Ascending aorta (tissue), 2 donors: ENCODE data around the gene SLC26A1. TPM values are rescaled to one million over a fixed set of nuclear protein-coding genes. Genes with fewer than 3 reads are reported as not detected.

ENCODE experiments used
- DNase-seq, 2 donors: peaks; one replicate each; pipeline ENCODE4 v3.0.0-alpha.2; 2019; ENCODE audit warnings: low spot score in 2 of 2
- H3K27ac ChIP-seq, 2 donors: fragments of 200-600 bp; sonication (generic); one replicate each; pipeline ENCODE4 v1.5.1; 2016 to 2017; ENCODE audit warnings: mild to moderate bottlenecking in 1 of 2
- H3K27me3 ChIP-seq: fragments of 200-600 bp; sonication (generic); one replicate; pipeline ENCODE4 v1.5.1; 2017
- H3K36me3 ChIP-seq, 2 donors: fragments of 200-600 bp; sonication (generic); one replicate each; pipeline ENCODE4 v1.5.1; 2016
- H3K4me1 ChIP-seq, 2 donors: fragments of 200-600 bp; sonication (generic); one replicate each; pipeline ENCODE4 v1.5.1; 2016 to 2017; ENCODE audit warnings: mild to moderate bottlenecking in 1 of 2
- H3K4me3 ChIP-seq, 2 donors: fragments of 200-600 bp; sonication (generic); one replicate each; pipeline ENCODE4 v1.5.1; 2016 to 2017; ENCODE audit warnings: mild to moderate bottlenecking in 1 of 2
- H3K9me3 ChIP-seq, 2 donors: fragments of 200-600 bp; sonication (generic); one replicate each; pipeline ENCODE4 v1.5.1; 2016
- intact Hi-C: fragments of 100-400 bp; cut with DNase I; formaldehyde crosslinking; loops from one replicate; pipeline ENCODE4 v1.15.1; 2023
- total RNA-seq: library from RNA; depleted of rRNA; stranded (reverse); fragments of >200 nt; gene quantifications from one replicate; pipeline ENCODE4 v1.1.0, GENCODE V29; 2016
- TF ChIP-seq, protein P1 (sequence below), 3 experiments: fragments of 200-600 bp in 2 of 3; fragments of 450-650 bp in 1 of 3; sonication (generic) in 2 of 3; IDR thresholded peaks; one replicate each; pipeline ENCODE4 v1.5.1; 2016 to 2019; ENCODE audit warnings: antibody characterized with exemption in 3 of 3, mild to moderate bottlenecking in 1 of 3, moderate library complexity in 1 of 3

Gene SLC26A1
- total RNA-seq, 1 donor from 2014 or later: not detected

DNA sequence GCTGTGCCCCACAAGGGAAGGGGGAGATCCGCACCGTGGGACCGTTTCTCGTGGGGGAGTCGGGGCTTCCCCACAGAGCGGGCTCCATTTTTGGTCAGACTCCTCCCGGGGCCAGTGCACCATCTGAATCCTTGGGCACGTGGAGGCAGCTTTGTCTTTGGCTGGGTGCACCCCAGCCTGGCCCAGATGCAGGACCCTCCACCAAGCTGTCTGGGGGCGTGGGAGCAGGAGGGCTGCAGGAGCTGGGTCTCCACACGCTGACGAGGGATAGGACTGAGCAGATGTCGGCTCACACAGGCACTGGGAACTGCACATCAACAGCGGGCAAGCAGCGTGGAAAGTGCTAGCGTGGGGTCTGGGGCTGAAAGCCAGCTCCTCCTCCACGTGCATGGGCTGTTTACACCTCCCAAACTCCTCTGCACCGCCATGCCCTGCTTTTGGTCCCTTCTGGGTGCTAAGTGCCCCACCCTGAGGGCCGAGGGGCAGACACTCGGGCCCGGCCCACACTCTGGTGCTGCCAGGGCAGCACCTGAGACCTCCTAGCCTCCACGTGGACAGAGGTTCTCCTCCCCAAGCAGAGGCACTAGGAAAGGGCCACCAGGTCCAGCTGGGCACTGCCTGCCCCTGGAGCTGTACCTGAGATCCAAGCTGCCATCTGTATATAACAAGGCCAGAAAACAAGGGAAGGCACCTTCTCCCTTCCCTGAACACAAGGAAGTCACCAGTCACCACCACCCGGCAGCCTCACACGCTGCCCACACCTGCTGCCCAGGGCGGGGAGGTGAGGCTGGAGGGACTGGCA lies 33.7 kb downstream of the SLC26A1 start:
- Histone ChIP-seq H3K4me1 (no peaks in the 10 kb centered on the region), H3K9me3 (no peaks in the 10 kb centered on the region), H3K27me3 (no peaks in the 10 kb centered on the region), H3K4me3 (no peak overlapping the region), H3K36me3 (peaks cover 46 to 64% of the 10 kb centered on the region in 2 donors), H3K27ac (no peak overlapping the region)
- TF ChIP-seq, protein P1, sequence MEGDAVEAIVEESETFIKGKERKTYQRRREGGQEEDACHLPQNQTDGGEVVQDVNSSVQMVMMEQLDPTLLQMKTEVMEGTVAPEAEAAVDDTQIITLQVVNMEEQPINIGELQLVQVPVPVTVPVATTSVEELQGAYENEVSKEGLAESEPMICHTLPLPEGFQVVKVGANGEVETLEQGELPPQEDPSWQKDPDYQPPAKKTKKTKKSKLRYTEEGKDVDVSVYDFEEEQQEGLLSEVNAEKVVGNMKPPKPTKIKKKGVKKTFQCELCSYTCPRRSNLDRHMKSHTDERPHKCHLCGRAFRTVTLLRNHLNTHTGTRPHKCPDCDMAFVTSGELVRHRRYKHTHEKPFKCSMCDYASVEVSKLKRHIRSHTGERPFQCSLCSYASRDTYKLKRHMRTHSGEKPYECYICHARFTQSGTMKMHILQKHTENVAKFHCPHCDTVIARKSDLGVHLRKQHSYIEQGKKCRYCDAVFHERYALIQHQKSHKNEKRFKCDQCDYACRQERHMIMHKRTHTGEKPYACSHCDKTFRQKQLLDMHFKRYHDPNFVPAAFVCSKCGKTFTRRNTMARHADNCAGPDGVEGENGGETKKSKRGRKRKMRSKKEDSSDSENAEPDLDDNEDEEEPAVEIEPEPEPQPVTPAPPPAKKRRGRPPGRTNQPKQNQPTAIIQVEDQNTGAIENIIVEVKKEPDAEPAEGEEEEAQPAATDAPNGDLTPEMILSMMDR (IDR thresholded peaks at IDR 0.05): no peak
- no peak for DNase-seq
- intact Hi-C loops: no loop called here

DNA sequence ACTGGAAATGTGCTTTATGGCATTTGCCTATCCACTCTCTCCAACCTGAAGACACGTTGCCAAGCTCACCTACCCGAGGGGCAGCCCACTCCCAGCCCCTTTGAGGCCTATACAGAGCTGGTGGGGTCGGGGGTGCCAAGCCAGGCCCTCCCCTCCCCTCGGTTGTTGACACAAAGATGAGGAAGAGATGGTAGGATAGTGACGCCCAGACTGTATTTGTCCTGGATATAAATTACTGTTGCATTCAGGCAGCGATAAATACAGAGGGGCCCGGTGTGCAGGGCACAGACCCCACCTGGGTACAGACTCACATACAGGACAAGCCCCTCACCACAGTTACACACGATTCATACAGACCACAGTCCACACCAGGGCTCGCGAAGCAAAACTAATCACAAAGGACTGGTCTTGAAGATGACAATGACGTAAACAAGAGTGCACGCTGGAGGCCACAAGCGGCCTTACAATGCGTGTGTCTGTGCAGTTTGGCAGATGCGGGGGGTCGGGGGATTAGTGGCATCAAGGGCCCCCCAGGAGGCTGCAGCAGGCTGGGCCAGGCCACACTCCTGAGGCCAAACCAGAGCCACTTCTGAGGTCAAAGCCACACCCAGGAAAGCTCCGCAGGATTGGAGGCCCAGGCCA lies 34.4 kb downstream of the SLC26A1 start:
- H3K9me3 ChIP-seq: no peaks in the 10 kb centered on the region
- H3K36me3 ChIP-seq: peaks cover 46 to 68% of the 10 kb centered on the region in 2 donors
- no peak for DNase-seq
- H3K4me3 ChIP-seq: no peak overlapping the region
- H3K27ac ChIP-seq: no peak overlapping the region
- TF ChIP-seq, protein P1 (IDR thresholded peaks at IDR 0.05): no peak
- intact Hi-C loops: no loop called here
- no peaks in the 10 kb centered on the region for H3K4me1 ChIP-seq
- H3K27me3 ChIP-seq: no peaks in the 10 kb centered on the region

DNA sequence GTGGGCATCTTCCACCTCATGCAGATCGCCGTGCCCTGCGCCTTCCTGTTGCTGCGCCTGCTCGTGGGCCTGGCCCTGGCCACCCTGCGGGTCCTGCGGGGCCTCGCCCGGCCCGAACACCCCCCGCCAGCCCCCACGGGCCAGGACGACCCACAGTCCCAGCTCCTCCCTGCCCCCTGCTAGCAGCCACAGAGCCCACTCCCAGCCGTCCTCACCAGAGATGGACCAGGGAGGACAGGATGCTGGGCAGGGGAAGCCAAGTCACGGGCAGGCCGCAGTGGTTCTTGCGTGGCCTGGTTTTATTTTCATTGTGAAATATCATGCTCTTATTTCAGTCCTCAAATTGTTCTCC lies 34.9 kb downstream of the SLC26A1 start:
- H3K36me3 ChIP-seq: peaks cover 47 to 68% of the 10 kb centered on the region in 2 donors
- no peaks in the 10 kb centered on the region for H3K4me1 ChIP-seq
- TF ChIP-seq, protein P1 (IDR thresholded peaks at IDR 0.05): no peak
- H3K27me3 ChIP-seq: no peaks in the 10 kb centered on the region
- no peak overlapping the region for H3K27ac ChIP-seq
- no peak overlapping the region for H3K4me3 ChIP-seq
- no peak for DNase-seq
- H3K9me3 ChIP-seq: no peaks in the 10 kb centered on the region
- intact Hi-C loops: no loop called here

DNA sequence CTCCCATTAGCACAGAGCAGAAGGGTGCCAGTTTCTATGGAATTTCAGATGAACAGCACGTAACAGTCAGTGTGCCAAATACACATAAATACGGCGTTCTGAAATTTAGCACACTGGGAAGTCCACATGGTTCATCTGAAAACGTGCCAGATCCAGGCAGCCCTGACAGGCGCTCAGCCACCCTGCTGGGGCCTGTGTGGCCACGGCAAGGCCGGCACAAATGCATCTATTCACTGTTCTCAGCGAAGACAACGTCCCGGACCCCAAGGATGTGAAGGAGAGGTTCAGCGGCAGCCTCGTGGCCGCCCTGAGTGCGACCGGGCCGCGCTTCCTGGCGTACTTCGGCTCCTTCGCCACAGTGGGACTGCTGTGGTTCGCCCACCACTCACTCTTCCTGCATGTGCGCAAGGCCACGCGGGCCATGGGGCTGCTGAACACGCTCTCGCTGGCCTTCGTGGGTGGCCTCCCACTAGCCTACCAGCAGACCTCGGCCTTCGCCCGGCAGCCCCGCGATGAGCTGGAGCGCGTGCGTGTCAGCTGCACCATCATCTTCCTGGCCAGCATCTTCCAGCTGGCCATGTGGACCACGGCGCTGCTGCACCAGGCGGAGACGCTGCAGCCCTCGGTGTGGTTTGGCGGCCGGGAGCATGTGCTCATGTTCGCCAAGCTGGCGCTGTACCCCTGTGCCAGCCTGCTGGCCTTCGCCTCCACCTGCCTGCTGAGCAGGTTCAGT lies 35.5 kb downstream of the SLC26A1 start:
- no peak for DNase-seq
- TF ChIP-seq, protein P1 (IDR thresholded peaks at IDR 0.05): no peak
- Histone ChIP-seq H3K4me1 (no peaks in the 10 kb centered on the region), H3K27me3 (no peaks in the 10 kb centered on the region), H3K9me3 (no peaks in the 10 kb centered on the region), H3K4me3 (no peak overlapping the region), H3K36me3 (peaks cover 50 to 68% of the 10 kb centered on the region in 2 donors), H3K27ac (no peak overlapping the region)
- intact Hi-C loops: no loop called here

DNA sequence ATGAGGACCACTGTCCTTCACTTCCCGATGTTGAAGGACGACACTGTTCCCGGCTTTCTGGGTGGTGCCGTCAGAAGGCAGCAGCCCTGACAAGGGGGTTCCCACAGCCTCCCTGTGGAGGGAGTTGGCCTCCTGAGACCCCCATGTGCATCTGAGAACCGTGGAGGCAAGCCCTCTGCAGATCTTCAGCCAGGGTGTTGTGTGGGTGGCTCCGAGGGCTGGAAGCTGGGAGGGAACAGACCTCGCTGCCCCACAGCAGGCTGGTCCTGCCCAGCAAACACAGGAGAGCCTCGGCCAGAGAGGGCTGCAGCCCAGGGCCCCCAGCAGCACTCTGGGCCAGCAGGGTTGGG lies 36.0 kb downstream of the SLC26A1 start:
- Histone ChIP-seq H3K4me3 (no peak overlapping the region), H3K27me3 (no peaks in the 10 kb centered on the region), H3K27ac (no peak overlapping the region), H3K36me3 (peaks cover 46 to 63% of the 10 kb centered on the region in 2 donors), H3K4me1 (no peaks in the 10 kb centered on the region), H3K9me3 (no peaks in the 10 kb centered on the region)
- DNase-seq: no peak
- TF ChIP-seq, protein P1 (IDR thresholded peaks at IDR 0.05): no peak
- intact Hi-C loops: no loop called here
